Measurements from ENCODE around the gene LETM1. TPM values are rescaled to one million over a fixed set of nuclear protein-coding genes. Genes with fewer than 3 reads are reported as not detected.

LETM1 gene
- total and polyA plus RNA-seq, 8 donors = 5.3 to 255 (median 52.1) TPM

DNA sequence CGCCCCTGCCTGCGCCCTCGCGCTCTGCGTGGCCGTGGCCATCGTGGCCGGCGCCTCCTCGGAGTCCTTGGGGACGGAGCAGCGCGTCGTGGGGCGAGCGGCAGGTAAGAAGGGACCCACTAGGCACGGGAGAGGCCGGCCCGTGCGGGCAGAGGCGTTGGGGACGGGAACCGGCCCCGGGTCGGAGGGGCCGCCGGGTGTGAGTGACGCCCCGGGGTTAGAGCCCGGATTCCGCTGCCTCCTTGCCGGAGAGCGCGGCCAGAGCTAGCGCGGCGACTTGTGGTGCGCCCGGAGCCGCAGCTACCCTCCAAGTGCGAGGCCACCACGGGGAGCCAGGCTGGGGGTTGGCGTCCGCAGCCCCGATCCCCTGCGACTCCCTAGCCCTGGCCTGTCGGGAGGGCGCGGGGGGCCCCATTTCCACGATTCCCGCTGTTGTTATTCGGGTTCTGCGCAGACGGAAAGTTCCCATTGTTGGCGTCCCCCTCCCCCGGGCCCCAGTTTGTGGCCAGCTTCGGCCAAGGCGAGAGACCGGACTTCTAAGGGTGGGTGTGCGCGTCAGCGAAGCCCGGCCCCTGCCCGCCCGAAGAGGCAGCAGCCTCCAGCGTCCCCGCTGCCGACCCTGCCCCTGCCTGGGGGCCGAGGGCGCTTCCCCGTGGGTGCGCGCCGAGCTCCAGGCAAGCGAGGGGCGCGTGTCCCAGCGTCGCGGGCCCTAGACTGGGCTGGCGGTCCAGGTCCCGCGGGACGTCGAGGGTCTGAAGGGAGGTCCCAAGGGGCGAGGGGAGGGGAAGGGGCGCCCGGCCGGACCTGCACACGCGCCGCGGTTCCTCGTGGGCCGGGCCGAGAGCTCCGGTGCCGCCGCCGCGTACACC lies 61.8 kb downstream of the LETM1 start:
- Histone ChIP-seq H3K9me3 (no peaks in the 10 kb centered on the region), H3K27ac (peak overlapping the region; percentile 3 to 73 (median 44)), H3K4me1 (peaks cover 25 to 40% (median 30%) of the 10 kb centered on the region in 4 donors), H3K36me3 (no peaks in the 10 kb centered on the region), H3K27me3 (peaks cover 8 to 73% (median 36%) of the 10 kb centered on the region in 3 donors), H3K4me3 (peak overlapping the region; percentile 52 to 64 (median 58))
- DNase-seq = peak in 1 of 2 donors; percentile 51
- TF ChIP-seq EP300 (IDR thresholded peaks at IDR 0.05) (no peak), POLR2A (IDR thresholded peaks at IDR 0.05) (no peak), POLR2AphosphoS5 (IDR thresholded peaks at IDR 0.05) (no peak)
- TF ChIP-seq, protein P1, sequence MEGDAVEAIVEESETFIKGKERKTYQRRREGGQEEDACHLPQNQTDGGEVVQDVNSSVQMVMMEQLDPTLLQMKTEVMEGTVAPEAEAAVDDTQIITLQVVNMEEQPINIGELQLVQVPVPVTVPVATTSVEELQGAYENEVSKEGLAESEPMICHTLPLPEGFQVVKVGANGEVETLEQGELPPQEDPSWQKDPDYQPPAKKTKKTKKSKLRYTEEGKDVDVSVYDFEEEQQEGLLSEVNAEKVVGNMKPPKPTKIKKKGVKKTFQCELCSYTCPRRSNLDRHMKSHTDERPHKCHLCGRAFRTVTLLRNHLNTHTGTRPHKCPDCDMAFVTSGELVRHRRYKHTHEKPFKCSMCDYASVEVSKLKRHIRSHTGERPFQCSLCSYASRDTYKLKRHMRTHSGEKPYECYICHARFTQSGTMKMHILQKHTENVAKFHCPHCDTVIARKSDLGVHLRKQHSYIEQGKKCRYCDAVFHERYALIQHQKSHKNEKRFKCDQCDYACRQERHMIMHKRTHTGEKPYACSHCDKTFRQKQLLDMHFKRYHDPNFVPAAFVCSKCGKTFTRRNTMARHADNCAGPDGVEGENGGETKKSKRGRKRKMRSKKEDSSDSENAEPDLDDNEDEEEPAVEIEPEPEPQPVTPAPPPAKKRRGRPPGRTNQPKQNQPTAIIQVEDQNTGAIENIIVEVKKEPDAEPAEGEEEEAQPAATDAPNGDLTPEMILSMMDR (IDR thresholded peaks at IDR 0.05) = no peak
- 0 to 2% (median 1%) methylated on average over 32 to 101 of the region's 101 CpGs for WGBS, 5 donors
- intact Hi-C loops (cut with DNase I; ENCODE audit: low total_unique reads) = no loop called here

DNA sequence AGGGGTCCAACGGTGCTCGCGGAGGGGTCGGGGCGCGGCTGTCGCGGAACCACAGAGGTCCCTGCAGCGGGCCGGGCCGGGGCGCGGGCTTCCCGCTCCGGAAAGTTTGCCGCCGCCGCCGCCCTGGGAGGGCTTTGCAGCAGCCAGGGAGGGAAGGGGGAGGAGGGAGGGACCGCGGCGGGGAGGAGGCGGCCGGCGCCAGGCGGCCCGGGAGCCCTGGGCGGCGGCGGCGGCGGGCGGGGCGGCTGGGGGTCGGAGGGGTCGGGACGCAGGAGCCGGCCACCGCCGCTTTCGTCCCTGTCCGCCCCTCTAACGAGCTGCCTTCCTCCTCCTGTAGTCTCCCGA lies 62.5 kb downstream of the LETM1 start:
- peak overlapping the region in 3 of 5 donors; percentile 49 to 73 (median 69) for H3K27ac ChIP-seq
- 0 to 2% (median 0%) methylated on average over 9 to 38 of the region's 44 CpGs; no CpG with 5 or more reads in 1 of the 5 donors for WGBS, 5 donors
- intact Hi-C loops (cut with DNase I; ENCODE audit: low total_unique reads) = no loop called here
- no peaks in the 10 kb centered on the region for H3K9me3 ChIP-seq
- H3K27me3 ChIP-seq = peaks cover 8 to 68% (median 36%) of the 10 kb centered on the region in 3 donors
- TF ChIP-seq, protein P1 (IDR thresholded peaks at IDR 0.05) = no peak
- TF ChIP-seq EP300 (IDR thresholded peaks at IDR 0.05) (no peak), POLR2AphosphoS5 (IDR thresholded peaks at IDR 0.05) (no peak), POLR2A (IDR thresholded peaks at IDR 0.05) (no peak)
- peak; percentile 58 to 75 for DNase-seq
- no peaks in the 10 kb centered on the region for H3K36me3 ChIP-seq
- peak overlapping the region; percentile 52 to 64 (median 58) for H3K4me3 ChIP-seq
- H3K4me1 ChIP-seq = peaks cover 25 to 40% (median 30%) of the 10 kb centered on the region in 4 donors

DNA sequence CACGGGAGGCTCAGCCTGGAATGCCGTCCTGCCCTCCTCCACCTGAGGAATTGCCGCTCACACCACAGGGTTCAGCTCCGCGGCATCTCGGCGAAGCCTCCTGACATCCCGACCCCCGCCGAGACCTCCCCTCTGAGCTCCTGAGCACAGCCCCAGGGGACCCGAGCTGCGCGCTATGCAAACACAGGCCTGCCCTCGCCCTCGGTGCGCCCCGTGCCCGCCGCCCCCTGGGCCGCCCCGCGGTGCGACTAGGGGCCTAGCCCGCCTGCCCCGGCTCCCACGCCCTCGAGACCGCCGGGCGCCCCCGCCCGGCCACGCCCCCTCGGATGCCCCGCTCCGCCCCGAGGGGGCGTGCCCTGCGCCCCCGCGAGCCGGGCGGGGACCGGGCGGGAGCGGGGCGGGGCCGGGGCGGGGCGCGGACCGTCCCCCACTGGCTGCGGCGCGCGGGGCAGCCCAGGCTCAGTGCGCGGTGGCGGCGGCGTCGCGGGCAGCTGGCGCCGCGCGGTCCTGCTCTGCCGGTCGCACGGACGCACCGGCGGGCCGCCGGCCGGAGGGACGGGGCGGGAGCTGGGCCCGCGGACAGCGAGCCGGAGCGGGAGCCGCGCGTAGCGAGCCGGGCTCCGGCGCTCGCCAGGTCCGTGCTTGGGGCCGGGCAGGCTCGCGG lies 63.0 kb downstream of the LETM1 start, which contains the start of gene FGFR3:
Gene FGFR3 (plus strand): TSS at position 462 of the 664 bp plus-strand sequence. CDS start 642 bp downstream, outside the sequence.
- Histone ChIP-seq H3K27ac (peak within 1 kb of the TSS; percentile 36 to 73 (median 49)), H3K36me3 (no peaks in the 10 kb centered on the region), H3K4me1 (peaks cover 25 to 40% (median 30%) of the 10 kb centered on the region in 4 donors), H3K9me3 (no peaks in the 10 kb centered on the region), H3K4me3 (peak within 1 kb of the TSS; percentile 52 to 64 (median 58)), H3K27me3 (peaks cover 8 to 63% (median 36%) of the 10 kb centered on the region in 3 donors)
- DNase-seq = peak; percentile 45 to 84
- intact Hi-C loops (cut with DNase I; ENCODE audit: low total_unique reads) = no loop called here
- TF ChIP-seq POLR2AphosphoS5 (IDR thresholded peaks at IDR 0.05) (peak in 1 of 3 donors; percentile 44), EP300 (IDR thresholded peaks at IDR 0.05) (no peak)
- TF ChIP-seq, protein P1 (IDR thresholded peaks at IDR 0.05) = no peak
- WGBS, 5 donors = 2 to 12% (median 4%) methylated on average over 7 to 95 of the region's 95 CpGs; no CpG with 5 or more reads in 1 of the 5 donors

DNA sequence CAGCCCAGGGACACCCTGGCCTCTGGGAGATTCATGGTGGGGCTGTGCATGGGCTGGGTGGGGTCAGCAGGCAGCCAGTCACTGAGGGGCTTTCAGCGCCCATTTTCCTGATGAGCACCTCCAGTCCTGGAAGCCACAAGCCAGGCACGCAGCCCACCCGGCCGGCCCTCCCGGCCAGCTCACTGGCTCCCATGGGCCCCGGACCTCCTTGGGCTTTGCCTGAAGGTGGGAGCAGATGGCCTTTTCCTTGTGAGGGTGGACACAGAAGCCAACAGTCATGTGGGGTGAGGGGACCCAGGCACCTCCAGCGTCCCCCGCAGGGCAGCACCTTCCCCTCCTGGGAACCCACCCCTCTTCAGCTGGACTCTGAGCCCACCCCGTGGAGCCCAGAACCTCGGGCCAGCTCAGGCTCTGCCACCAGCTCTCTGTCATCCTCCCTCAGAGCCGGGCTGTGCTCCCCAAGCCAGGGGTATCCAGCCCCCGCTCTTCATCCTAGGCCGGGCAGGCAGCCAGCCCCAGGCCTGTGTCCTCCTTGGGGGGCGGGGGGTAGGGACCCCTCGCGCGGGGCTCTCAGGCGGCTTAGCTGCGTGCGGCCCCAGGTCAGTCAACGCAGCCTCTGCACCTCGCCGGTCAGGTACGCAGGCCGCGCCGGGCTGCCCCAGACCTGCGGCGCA lies 63.7 kb downstream of the LETM1 start:
- 54 to 92% (median 58%) methylated on average over 2 to 29 of the region's 29 CpGs for WGBS, 5 donors
- peaks cover 8 to 62% (median 36%) of the 10 kb centered on the region in 3 donors for H3K27me3 ChIP-seq
- peak overlapping the region; percentile 18 to 62 (median 32) for H3K4me3 ChIP-seq
- DNase-seq = no peak
- TF ChIP-seq POLR2AphosphoS5 (IDR thresholded peaks at IDR 0.05) (no peak), POLR2A (IDR thresholded peaks at IDR 0.05) (no peak)
- peak overlapping the region in 2 of 5 donors; percentile 20 to 35 for H3K27ac ChIP-seq
- no peaks in the 10 kb centered on the region for H3K9me3 ChIP-seq
- no peaks in the 10 kb centered on the region for H3K36me3 ChIP-seq
- intact Hi-C loops (cut with DNase I; ENCODE audit: low total_unique reads) = no loop called here
- H3K4me1 ChIP-seq = peaks cover 25 to 40% (median 30%) of the 10 kb centered on the region in 4 donors

Data from stomach (tissue), 9 donors.